Suppressor macrophage treated with lipopolysaccharide for 4 hours (primary cell): ENCODE measurements around the gene VSTM2L.

Experiments used
- DNase-seq: peaks from one replicate; pipeline ENCODE4 v3.0.0-alpha.2; 2020

Gene VSTM2L

GRCh38 chr20:37878835-37879599 lies 23.9 kb upstream of the VSTM2L start:
- no peak for DNase-seq

DNA sequence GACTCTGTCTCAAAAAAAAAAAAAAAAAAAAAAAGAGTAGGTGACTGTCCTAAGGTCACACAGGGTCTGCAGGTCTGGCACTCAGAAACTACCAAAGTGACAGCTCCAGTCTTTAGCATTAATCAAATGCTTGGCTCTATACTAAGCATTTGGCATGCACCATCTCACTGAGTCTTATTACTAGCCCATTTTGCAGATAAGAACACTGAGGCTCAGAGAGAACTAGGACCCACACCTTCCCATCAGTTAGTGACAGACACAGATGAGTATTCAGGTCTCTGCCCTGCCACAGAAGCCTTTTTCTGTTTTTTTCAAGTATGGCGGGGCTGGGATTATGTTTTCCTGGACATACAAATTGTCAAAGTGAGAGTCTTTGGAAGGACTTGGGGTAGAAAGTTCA lies 23.1 kb upstream of the VSTM2L start:
- DNase-seq: no peak

- no peak for DNase-seq
Observed at GRCh38 chr20:37880726-37881591, 22.0 kb upstream of the VSTM2L start.

- DNase-seq: no peak
Observed at GRCh38 chr20:37881601-37882343, 21.2 kb upstream of the VSTM2L start.

DNA sequence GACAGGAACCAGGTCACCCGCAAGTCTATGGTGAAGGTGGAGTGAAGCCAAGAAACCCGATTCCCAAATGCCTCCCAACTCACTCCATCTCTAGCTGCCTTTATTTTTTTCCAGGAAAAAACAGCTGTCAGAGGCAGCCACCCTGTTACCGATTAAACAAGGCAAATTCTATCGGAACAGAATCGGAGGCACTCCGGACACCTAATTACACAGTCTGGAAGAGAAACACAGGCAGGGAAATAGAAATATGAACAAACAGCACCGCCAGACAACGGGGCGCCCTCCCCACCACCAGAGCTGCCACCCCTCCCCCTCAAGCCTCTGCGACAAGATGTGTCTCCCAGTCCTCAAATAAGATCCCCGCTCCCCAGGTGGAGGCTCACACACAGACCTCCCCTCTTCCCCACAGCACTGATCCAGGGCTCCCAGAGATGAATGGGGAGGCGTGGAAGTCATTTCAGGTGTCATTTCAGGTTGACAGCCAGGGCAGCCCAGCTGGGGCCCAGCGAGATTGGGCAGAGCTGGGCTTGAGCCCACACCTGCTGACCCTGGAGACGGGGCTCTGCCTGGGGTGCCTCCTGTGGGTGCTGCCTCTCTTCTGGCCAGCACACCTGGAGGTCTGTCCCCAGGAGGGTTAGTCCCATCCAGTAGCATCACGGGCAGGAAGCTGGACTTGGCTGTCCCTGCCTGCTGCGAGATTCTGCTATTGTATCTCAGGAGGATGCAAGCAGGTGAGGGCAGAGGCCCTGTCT lies 19.8 kb upstream of the VSTM2L start:
- no peak for DNase-seq

DNA sequence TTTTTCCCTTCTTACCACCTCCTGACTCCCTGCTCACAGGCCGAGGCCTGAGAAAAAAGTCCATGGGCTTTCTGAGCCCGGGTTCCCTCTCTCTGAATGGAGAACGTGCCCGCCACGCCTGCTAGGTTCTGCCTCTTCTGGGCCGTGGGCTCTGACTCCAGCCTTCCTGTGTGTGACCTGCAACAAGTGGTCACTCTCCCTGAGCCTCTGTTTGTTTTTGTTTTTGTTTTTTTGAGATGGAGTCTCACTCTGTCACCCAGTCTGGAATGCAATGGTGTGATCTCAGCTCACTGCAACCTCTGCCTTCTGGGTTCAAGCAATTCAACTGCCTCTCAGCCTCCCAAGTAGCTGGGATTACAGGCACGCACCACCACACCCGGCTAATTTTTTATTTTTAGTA lies 17.9 kb upstream of the VSTM2L start:
- DNase-seq: no peak

DNA sequence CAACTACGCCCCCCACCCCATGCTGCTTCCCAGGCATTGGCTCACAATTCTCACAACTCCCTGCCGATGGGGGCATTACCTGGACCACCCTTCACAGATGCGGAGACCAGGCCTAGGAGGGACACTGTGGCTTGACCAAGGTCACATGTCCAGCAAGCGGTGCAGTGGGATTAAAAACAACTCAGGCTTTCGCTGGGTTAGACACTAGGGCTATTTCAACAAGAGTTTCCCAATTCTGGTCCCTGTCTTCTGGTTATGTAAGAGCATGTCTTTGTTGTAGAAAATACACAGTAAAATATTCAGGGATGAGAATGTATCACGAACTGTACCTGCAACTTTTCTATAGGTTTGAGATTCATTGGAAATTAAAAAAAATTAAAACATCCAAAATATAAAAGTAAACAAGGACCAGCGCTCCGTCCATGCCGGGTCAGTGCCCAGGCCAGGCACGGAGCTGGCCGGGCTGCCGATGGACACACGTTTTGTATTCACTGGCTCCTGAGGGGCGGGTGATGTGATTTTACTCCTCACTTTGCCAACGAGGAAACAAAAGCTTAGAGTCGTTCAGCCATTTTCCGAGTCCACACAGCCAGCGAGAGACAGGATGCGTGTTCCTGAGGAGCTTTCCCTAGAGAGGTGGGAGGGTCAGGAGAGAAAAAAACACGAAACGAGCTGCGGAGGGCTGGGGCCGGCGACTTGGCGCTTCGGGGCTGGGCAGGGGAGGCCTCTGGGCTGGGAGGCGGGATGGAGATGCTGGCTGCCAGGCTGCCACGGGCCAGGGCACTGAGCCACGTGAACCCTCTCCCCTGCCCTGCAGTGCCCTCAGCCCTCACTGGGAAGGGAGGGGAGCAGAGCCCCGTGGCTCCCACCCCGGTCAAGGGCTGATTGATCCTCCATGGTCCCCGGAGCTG lies 17.1 kb upstream of the VSTM2L start:
- no peak for DNase-seq

GRCh38 chr20:37886851-37887297 lies 16.1 kb upstream of the VSTM2L start:
- no peak for DNase-seq

GRCh38 chr20:37888641-37889040 lies 14.3 kb upstream of the VSTM2L start:
- DNase-seq: no peak

GRCh38 chr20:37890108-37890507 lies 12.8 kb upstream of the VSTM2L start:
- no peak for DNase-seq

DNA sequence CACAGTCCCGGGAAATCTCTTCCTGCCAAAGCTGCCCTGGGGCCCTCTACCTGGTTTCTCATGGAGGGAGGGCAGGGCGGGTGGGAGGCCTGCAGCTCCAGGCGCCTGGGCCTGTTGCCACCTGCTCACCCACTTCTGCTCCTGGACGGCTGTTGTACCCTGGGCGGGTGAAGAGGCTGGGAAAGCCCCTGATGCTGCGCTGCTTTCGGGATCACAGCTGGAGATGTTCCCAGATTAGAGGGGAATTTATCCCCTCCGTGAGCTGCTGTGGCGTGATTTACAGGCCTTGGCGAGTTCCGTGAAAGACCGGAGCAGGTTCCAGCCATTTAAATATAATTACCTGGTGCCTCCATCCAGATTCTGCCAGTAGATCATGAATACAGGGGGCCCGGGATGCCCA lies 12.3 kb upstream of the VSTM2L start:
- DNase-seq: no peak

GRCh38 chr20:37892001-37892400 lies 10.9 kb upstream of the VSTM2L start:
- no peak for DNase-seq

- DNase-seq: no peak
Observed at GRCh38 chr20:37893566-37894241, 9.2 kb upstream of the VSTM2L start.

DNA sequence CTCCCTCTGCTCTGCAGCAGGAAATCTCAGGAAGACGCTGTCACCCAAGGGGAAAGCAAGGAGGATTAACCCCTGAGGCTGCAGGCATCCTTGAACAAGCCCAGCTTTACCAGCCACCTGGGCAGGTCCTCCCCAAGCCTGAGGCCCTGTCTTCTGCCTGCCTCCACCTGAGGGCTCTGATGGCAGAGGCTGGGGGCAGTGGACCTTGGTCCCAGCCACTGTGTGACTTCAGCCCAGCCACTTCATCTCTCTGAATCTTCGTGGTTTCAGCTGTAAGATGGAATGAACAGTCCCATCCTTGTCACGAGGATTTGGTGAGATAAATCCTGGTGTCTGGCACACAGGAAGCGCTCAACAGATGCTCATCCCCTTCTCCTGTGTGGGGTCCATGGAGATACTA lies 8.5 kb upstream of the VSTM2L start:
- no peak for DNase-seq

- DNase-seq: no peak
Observed at GRCh38 chr20:37895166-37895565, 7.8 kb upstream of the VSTM2L start.

DNA sequence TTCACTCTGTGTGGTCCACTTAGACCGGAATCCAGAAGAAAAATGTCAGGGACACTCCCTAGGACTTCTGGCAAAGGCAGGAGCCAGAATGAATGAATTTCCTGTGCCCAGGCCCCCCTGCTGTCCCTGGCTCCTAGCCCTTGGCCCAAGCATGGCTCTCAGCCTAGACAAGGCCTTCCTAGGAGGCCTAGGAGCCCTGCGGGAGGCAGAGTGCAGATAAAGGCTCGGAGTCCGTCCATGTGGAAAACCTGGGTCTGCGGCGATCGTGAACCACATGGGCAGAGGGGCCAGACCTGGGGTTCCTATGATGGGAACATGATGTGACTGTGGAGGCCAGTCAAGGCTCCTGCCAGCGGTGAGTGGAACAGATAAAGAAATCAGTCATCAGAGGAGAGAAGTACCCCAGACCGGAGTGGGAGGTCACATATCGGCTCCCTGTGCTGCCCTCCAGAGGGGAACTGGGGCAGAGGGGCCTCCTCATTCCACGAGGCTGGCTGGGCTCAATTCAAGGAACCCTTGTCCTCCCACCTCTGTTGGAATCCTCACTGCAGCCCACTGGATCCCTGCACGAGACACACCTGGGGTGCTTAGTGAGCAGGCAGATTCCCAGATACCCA lies 5.9 kb upstream of the VSTM2L start:
- no peak for DNase-seq

- DNase-seq: no peak
Observed at GRCh38 chr20:37898233-37899104, 4.5 kb upstream of the VSTM2L start.

GRCh38 chr20:37899105-37900045 lies 3.6 kb upstream of the VSTM2L start:
- no peak for DNase-seq
